Colonic mucosa (tissue), 4 donors: Measurements from ENCODE around the gene SCP2. TPM values are rescaled to one million over a fixed set of nuclear protein-coding genes. Genes with fewer than 3 reads are reported as not detected.

Source experiments
- DNase-seq: peaks from one replicate; pipeline ENCODE4 v3.0.0-alpha.2; 2020
- H3K27ac ChIP-seq: fragments of 200-600 bp; one replicate; pipeline ENCODE4 v1.8.0; 2021
- H3K27me3 ChIP-seq: fragments of 200-600 bp; one replicate; pipeline ENCODE4 v1.8.0; 2021
- H3K36me3 ChIP-seq: fragments of 200-600 bp; one replicate; pipeline ENCODE4 v1.8.0; 2021
- H3K4me1 ChIP-seq: fragments of 200-600 bp; one replicate; pipeline ENCODE4 v1.8.0; 2021; ENCODE audit warnings: mild to moderate bottlenecking
- H3K4me3 ChIP-seq: fragments of 200-600 bp; one replicate; pipeline ENCODE4 v1.8.0; 2021
- H3K9ac ChIP-seq, 2 donors: one replicate each; pipeline ENCODE4 v1.7.0; 2013; ENCODE audit warnings: control low read depth in 2 of 2, low read depth in 2 of 2, low read length in 2 of 2
- H3K9me3 ChIP-seq: fragments of 200-600 bp; one replicate; pipeline ENCODE4 v1.8.0; 2021
- intact Hi-C: fragments of 100-400 bp; cut with DNase I; formaldehyde crosslinking; loops from one replicate; pipeline ENCODE4 v1.14.1; 2022
- microRNA-seq: library from miRNA; unstranded; fragments of <30 nt; microRNA quantifications from one replicate; pipeline ENCODE4, GENCODE V29; 2019
- total RNA-seq, 2 donors: library from RNA; stranded (reverse); fragmentation: NEBNext Ultra II Directional in 1 of 2; extraction: Animal tissue kit (Norgen Biotek cat#: 25700) in 1 of 2; gene quantifications; one replicate each; pipeline ENCODE4 v1.2.1, GENCODE V29; 2021
- TF ChIP-seq, protein P1 (sequence below): fragments of 200-600 bp; IDR thresholded peaks from one replicate; pipeline ENCODE4 v1.8.0; 2022; ENCODE audit warnings: antibody characterized with exemption, mild to moderate bottlenecking
- donor health status: healthy.
- donor health status: DM: no; HTN: no; CAD: no.
- donor health status: DM: no; HTN: no; CAD: no.

SCP2 gene
- total RNA-seq, 2 donors from 2014 or later, result 178 to 325 TPM

DNA sequence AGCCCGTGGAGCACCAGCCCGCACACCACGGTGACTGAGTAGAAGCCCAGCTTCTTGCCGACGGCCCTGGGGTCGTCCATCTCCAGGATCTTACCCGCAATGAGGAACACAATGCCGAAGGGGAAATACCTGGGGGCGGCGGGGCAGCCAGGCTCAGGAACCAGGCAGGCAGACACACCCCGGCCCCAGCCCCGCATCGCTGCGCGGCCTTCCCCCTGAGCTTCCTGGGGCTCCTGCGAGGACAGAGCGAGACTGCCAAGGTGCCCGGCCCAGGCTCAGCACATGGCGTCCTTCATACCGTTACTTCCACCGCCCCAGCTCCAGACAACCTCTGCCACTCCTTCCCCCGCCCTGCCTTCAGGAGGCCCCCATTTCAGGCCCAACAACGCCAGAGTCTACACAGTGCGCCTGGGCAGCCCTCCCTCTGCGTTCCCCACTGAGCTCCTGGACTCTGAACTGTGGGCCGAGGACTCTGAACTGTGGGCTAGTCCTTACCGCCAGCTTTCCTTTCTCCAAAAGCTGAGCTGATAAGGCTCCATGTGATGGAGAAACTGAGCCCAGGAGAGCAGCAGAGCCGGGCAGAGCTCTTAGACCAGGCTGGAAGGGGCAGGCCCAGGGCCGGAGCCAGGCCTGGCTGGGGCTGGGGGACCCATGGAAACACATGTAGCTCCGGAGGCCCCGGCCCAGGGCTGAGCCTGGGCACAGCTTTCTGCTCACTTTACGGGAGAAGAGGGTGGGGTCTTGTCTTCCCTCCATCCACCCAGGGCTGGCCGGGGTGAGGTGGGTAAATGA, 165.8 kb downstream of the SCP2 start:
- Histone ChIP-seq H3K9ac (no peak overlapping the region), H3K9me3 (no peaks in the 10 kb centered on the region), H3K27me3 (no peaks in the 10 kb centered on the region), H3K4me3 (no peak overlapping the region), H3K36me3 (no peaks in the 10 kb centered on the region), H3K4me1 (no peaks in the 10 kb centered on the region), H3K27ac (no peak overlapping the region)
- intact Hi-C loops, result no loop called here
- no peak for DNase-seq
- TF ChIP-seq, protein P1, sequence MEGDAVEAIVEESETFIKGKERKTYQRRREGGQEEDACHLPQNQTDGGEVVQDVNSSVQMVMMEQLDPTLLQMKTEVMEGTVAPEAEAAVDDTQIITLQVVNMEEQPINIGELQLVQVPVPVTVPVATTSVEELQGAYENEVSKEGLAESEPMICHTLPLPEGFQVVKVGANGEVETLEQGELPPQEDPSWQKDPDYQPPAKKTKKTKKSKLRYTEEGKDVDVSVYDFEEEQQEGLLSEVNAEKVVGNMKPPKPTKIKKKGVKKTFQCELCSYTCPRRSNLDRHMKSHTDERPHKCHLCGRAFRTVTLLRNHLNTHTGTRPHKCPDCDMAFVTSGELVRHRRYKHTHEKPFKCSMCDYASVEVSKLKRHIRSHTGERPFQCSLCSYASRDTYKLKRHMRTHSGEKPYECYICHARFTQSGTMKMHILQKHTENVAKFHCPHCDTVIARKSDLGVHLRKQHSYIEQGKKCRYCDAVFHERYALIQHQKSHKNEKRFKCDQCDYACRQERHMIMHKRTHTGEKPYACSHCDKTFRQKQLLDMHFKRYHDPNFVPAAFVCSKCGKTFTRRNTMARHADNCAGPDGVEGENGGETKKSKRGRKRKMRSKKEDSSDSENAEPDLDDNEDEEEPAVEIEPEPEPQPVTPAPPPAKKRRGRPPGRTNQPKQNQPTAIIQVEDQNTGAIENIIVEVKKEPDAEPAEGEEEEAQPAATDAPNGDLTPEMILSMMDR, result no peak

DNA sequence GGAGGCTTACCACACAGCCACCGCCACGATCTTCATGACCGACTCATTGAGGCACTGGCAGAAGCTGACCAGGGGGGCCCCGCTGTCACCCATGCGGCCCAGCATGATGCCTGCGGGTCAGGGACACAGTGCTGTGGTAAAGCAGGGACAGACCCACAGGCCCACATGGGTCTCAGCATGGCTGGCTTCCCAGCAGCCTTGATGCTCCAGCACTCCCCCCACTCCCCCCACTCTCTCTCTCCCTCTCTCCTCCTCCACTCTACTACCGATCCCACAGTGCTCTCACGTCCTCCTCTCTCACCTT, 166.3 kb downstream of the SCP2 start:
- H3K9me3 ChIP-seq, result no peaks in the 10 kb centered on the region
- no peaks in the 10 kb centered on the region for H3K27me3 ChIP-seq
- H3K4me1 ChIP-seq, result no peaks in the 10 kb centered on the region
- no peak overlapping the region for H3K9ac ChIP-seq
- no peak overlapping the region for H3K27ac ChIP-seq
- intact Hi-C loops, result no loop called here
- no peak for DNase-seq
- H3K4me3 ChIP-seq, result no peak overlapping the region
- no peaks in the 10 kb centered on the region for H3K36me3 ChIP-seq
- TF ChIP-seq, protein P1, result no peak

DNA sequence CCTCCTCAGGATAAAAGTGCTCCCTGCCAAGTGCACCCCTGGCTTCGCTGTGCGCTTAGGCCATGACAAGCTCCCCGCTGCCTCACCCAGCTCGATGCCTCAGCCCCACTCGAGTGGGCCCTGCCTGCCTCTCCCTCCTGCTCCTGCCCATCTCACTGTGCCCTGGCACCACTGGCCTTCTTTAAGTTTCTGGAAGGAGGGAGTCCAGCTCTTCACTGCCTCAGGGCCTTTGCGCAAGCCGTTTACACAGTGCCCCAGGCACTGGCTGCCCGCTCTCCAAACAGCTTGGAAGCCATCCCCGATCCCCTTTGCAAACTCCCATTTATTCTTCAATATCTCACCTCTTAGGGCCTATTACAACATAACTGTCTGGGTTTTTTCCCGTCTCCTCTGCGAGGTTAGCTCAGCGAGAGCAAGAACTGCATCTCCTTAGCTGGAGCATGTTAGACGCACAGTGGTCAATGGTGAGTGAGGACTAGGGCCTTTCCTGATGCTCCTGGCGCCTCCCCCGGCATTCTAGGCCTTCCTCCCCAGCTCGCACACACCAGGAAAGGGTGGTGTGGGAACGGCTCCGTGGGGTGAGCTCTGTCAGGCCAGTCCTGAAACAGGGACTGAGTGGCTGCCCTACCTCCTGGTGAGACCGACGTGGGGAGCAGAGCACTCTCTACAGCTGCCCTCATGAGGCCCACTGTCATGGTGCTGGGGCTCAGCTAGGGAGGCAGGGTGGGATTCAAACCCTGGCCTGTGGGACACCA, 166.9 kb downstream of the SCP2 start:
- no peak for DNase-seq
- intact Hi-C loops, result no loop called here
- Histone ChIP-seq H3K9me3 (no peaks in the 10 kb centered on the region), H3K4me1 (no peaks in the 10 kb centered on the region), H3K9ac (no peak overlapping the region), H3K4me3 (no peak overlapping the region), H3K36me3 (no peaks in the 10 kb centered on the region), H3K27ac (no peak overlapping the region), H3K27me3 (no peaks in the 10 kb centered on the region)
- TF ChIP-seq, protein P1, result no peak

DNA sequence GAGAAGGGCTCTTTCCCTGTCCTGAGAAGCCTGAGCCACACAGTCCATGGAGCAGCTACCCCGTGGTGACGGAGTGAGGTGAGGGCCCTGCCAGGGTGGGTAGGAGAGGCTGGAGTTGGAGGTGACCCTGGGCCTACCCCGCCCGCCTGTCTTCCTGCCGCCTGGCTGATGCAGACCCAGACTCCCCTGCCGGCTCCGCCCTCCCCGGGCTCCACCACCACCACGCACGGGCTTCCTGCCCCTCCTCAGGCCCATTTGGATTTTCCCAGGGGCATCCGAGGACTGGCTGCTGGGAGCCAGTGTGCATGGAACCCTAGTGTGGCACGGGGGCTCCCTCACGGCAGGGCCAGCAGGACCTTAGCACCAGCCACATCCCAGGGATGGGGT, 167.4 kb downstream of the SCP2 start:
- TF ChIP-seq, protein P1, result no peak
- Histone ChIP-seq H3K36me3 (no peaks in the 10 kb centered on the region), H3K27ac (no peak overlapping the region), H3K27me3 (no peaks in the 10 kb centered on the region), H3K9me3 (no peaks in the 10 kb centered on the region), H3K4me3 (no peak overlapping the region), H3K9ac (no peak overlapping the region), H3K4me1 (no peaks in the 10 kb centered on the region)
- intact Hi-C loops, result no loop called here
- DNase-seq, result no peak

Small RNAs within 50 kb of the gene (microRNA-seq; reads per million reads assigned to microRNA genes)
- not detected for gene MIR1273F
- gene MIR1273G, result not detected
- gene MIR5095, result not detected

Other genes with a start within 250 kb of the SCP2 start
- 10 to 100 TPM; 14.8 to 23.8 TPM for gene COA7, start 228.9 kb upstream of the SCP2 start, total RNA-seq
- 10 to 100 TPM; 20.5 to 26.6 TPM for gene ZYG11B, start 200.8 kb upstream of the SCP2 start, total RNA-seq
- under 1 TPM; 0.05 to 0.22 TPM for gene ZYG11A, start 84.5 kb upstream of the SCP2 start, total RNA-seq
- gene ECHDC2, start 5.5 kb upstream of the SCP2 start, total RNA-seq, result 100 to 1,000 TPM in 1 of 2 donors, 10 to 100 TPM in 1; 94.4 to 105 TPM
- 1 to 10 TPM; 3.2 to 9.1 TPM for gene PODN, start 134.9 kb downstream of the SCP2 start, total RNA-seq
- gene SLC1A7, start 215.4 kb downstream of the SCP2 start, total RNA-seq, result 1 to 10 TPM in 1 of 2 donors, under 1 TPM in 1; 0.50 to 1.1 TPM